Measurements from ENCODE around the gene KIAA0232.
"Not testable (repeated sequence)": the region's sequence is repeated elsewhere in the genome, so short reads cannot be mapped to it uniquely, and the experiment has no call there.

Gene KIAA0232

DNA sequence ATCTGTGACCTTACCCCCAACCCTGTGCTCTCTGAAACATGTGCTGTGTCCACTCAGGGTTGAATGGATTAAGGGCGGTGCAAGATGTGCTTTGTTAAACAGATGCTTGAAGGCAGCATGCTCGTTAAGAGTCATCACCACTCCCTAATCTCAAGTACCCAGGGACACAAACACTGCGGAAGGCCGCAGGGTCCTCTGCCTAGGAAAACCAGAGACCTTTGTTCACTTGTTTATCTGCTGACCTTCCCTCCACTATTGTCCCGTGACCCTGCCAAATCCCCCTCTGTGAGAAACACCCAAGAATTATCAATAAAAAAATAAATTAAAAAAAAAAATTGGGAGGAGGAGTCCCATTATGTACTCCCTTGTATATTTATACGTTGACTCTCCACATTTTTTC lies 26.2 kb upstream of the KIAA0232 start:
- not testable (repeated sequence) for DNase-seq

DNA sequence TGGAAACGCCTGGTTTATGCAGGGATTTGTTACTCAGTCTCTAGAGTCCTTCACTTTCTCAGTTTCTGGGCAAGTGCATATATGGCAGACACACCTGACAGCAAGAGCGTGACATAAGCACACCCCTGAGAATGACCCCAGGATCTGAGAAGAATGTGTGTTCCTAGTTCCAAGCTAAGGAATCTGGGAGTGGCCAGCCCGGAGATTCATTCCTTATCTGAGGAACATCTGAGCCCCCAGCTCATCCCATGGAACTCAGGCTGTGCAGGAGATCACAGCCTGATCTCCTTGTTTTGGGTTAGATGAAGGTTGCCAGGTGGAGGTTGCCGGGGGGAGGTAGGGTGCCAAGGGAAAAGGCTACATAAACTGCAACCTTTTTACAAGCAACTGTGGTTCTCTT lies 23.8 kb upstream of the KIAA0232 start:
- no peak for DNase-seq

DNA sequence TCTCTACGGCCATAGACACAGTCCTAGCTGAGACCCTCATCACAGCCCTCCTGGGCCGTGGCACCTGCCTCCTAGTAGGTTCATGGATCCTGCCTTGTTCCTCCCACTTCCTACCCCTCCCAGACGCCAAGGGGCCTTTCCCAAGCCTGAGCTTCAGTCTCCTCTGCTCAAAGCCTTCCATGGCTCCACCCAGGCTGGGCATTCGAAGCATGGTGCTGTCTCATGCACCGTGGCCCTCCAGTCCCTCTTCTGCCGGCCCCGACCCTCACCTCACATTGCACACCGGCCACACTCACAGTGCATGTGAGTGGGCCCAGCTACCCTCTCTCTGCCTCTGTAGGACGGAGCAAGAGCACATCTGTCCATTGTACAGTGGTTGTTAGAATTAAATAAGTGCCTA lies 21.7 kb upstream of the KIAA0232 start:
- no peak for DNase-seq

DNA sequence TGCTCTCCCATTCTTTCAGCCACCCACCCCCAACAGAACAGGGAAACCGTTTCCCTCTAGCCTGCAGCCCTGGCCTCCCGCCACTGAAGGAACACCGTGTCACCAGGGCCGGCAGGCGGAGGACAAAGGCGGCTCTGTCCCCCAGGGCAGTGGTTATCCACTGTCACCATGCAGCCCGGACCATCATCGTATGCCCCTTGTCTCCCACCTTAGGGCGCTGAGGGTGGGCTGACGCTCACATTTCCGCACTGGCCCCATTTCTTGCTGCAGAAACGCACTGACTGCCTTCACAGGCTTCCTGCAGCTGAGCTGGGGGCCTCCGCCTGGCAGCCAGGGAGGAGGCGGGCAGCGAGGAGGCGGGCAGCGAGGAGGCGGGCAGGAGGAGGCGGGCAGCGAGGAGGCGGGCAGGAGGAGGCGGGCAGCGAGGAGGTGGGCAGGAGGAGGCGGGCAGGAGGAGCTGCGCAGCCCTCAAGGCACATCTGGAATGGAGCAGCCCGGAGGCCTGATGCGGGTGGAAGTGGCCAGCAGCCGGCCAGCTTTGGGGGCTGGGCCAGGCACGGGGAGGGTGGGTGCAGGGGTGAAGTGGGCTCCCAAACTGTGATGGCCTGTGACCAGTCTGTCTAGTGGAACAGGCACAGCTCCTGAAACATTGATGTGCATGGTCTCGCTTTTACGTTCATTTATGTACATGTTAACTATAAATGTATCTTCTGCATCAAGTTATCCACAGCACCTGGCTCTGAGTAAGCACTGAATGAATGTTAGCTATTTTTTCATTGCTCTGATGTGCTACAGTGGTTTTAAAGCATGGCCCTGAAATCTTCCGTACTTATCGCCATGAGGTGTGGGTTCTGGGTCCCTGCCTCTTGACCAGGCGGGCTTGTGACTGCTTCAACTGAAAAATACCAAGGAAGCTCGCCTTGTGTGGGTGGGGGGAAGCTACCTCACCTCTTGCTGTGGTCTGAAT lies 20.6 kb upstream of the KIAA0232 start:
- no peak for DNase-seq

DNA sequence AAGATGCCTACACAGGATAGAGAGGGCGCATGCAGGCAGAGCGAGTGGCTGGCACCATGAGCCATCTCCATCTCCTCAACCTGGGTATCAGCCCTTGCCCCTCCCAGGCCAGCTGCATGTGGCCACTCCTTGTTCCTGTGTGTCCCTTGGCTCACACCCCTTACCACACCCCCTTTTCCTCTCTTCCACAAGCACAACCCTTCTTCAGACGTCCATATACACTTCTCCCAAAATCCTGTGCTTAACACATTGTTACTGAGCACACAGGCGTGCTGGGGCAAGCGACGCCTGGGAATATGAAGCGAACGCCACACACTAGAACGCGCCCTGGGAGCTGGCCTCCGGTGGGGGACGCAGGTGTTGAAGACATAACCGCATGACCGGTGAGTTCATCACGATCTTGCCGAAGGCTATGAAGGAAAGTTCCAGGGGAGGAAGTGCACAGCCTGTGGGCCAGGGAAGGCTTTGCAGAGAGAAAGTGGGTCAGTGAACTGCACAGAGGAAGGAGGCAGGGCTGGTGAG lies 19.1 kb upstream of the KIAA0232 start:
- DNase-seq, result no peak

DNA sequence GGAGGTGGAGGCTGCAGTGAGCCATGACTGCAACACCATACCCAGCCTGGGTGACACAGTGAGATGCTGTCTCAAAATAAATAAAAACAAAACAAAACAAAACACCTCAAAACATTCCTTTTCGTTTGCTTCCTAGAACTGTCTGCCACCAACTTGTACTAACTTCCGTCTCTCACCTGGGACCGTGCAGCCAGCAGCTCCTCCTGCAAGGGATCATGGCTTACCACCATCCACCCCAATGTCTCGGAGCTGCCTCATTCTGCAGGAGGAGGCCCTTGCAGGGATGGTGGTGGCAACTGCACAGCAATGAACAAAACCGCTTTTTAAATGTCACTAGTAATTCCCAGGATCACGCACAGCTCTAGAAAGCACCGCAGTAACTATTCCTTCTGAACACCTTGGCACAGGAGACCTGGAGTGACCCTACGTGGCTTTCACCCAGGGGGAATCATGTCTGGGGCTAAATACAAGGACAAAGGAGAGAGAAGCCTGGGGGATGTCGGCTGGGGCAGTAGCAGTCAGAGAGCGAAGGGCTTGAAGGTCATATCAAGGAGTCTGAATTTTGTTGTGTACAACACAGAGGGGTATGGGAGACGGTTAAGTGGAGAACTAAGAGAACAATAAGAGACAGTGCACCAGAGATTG lies 17.4 kb upstream of the KIAA0232 start:
- DNase-seq, result no peak

DNA sequence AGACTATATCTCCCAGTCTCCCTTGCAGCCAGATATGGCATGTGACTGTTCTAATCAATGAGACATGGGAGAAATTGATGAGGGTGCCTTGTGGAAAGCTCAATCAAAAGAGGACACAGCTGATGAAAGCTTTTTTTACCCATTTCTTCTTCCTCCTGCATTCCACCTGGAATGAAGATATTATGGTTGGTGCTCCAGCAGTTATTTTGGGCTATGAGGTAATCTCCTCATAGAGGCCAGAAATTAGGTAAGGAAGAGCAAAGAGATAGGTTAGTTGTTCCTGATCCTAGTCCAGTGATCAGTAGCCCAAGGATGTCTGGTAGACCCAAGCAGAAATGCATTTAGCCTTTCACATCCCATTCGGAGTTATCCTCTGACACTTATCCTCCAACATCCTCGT lies 16.8 kb upstream of the KIAA0232 start:
- DNase-seq, result no peak

DNA sequence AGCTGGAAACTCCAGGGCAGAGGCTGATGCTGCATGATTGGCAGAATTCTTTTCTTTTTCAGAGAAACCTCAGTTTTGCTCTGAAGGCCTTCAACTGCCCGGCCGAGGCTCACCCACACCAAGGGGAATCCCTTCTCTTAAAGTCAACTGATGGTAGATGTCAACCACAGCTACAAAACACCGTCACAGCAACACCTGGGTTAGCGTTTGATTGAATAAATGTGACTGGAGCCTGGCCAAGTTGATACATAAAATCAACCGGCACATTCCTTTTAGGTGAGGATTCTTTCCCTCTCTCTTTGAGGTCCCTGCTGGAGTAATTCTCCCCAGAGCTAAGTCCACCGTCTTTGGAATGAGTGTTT lies 15.2 kb upstream of the KIAA0232 start:
- no peak for DNase-seq

DNA sequence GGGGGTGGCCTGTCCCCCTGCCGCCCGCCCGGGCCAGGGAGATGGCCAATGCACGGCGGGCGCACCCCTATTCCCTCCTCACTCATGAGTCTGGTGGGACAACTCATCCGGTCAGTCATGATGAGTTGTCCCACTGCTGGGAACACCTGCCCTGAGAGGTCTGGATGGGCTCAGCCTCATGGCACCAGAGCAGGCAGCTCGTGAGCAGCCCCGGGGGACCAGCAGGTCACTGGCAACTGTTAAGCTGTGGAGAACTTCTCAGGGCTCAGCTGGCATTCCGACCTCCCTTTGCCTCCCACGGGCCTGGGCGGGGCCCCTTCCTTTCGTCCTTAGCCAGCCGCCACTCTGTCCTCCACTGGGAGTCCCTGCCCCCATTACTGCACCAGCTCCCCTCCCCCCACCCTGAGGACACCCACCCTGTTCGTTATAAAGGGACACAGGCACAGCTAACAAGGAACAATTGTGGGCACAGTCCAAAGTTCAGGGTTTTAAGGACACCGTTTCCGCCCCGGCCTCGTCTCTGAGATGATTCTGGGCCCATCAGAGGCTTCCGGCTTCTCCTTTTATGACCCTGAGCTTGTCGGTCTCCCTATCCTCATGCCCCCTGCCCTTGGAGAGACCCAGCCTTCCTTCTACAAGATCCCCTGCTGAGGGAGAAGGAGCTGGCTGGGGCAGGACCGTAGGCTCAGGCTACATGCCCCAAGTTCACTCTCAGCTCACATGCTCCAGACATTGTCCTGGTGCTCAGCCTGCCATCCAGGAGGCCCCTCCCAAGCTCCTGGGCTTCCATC lies 14.6 kb upstream of the KIAA0232 start:
- no peak for DNase-seq

DNA sequence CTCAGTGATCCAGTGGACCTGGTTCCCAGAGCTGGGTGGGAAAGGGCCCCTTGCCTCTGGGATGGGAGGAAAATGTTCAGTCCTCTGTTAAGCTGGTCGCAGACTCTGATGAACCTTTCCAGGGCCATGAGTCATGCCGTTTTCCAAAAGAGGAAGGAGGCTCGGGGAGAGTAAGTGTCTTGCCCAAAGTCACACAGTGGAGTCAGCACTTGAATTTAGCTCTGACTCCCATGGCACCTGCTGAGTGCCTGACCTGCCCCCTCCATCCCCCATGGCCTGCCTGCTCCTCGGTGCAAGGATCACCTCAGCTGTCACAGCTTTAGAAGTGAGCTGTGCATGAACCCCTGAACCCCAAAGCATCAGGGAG lies 14.0 kb upstream of the KIAA0232 start:
- no peak for DNase-seq

DNA sequence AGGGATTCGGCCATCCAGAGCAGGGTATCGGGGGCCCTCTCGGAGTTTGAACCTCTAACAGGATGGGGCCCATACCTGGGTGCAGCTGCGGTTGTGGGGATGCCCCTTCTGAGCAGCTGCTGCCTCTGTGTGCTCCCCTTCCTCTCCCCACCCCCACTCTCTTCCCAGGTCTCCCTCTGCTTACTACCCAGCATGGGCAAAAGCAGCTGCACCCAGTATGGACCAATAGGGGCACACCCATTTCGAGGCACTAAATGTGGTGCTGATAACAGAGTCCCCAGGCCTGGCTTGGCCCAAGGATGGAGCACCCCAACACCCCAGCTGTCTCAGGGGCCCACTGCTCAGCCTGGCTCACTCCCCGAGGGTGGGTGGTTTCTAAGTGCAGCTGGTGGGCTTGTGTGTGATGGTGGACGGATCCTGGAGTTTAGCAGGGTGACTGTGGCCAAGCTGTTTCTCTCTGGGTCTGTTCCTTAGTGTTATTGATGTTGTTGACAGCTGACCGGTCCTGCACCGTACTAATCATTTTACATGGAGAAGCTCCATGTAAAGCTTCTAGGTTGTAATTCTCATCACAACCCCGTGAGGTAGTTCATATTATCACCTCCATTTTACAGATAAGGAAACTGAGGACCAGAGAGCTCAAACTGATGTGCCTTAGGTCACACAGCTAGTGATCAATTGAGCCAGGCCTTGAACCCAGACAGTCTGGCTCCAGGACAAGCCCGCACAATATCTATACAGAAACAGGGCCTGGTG lies 13.1 kb upstream of the KIAA0232 start:
- DNase-seq, result no peak

DNA sequence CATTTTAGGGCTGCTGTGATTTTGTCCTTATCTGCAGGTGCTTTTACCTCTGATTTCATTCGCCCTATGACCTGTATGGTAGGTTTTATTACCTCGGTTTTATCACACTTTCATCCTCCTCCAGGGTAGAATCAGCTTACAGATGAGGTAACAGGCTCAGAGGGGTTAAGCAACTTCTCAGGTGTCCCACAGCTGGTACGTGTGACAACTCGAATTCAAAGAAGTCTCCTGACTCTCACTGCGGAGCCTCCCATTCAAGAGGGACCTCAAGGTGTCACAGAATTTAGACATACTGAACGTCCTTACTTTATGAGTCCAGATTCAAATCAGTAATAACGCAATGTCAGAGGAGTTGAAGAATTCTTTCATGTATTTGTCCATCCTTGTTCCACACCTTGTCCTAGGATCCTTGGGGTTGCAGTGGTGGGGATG lies 12.5 kb upstream of the KIAA0232 start:
- DNase-seq, result no peak

DNA sequence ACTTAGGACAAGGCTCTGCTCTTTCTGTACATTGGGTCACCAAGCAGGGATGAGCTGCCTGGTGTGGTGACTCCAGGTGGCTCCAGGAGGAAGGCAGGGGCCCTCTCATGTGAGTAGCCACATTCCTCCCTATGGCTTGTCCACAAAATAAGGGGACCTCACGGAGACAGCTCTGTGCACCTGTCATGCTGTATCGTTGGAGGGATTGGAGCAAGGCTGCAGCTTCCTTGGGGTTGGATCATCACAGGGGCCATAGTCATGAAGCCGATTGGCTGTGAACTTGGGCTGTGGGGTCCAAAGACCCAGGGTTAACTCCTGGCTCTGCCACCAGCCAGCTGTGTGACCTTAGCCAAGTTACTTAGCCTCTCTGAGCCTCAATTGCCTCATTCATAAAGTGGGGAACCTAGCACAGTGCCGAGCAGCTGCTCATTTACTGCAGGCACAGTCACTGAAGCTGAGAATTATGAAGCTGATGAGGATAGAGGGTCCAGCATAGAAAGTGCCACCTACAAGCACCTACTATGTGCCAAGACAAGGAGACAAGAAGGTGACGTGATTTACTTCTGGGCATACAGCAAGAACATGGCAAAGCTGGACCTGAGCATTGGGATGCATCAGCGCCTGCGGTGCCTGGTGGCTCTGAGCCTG lies 11.8 kb upstream of the KIAA0232 start:
- DNase-seq, result no peak

DNA sequence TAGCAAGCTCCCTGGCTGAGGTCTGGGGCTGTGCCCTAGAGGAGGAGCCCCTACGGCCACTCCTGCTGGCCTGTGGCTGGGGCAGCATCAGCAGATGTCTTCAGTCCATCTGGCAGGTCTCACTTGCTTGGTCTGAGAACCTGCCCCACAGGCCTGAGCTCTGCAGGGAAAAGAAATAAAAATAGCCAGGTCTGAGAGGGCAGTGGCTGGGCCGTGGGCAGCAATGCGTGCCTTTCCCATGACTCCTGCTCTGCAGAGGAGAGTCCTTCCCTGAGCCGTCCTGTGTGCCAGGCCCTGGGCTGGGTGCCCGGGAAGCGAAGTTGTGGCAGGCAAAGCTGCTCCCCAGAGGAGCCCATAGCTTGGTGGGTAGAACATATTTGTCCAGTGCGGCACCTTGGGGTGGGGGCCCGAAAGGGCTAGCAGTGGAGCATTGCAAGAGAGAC lies 11.3 kb upstream of the KIAA0232 start:
- DNase-seq, result no peak

DNA sequence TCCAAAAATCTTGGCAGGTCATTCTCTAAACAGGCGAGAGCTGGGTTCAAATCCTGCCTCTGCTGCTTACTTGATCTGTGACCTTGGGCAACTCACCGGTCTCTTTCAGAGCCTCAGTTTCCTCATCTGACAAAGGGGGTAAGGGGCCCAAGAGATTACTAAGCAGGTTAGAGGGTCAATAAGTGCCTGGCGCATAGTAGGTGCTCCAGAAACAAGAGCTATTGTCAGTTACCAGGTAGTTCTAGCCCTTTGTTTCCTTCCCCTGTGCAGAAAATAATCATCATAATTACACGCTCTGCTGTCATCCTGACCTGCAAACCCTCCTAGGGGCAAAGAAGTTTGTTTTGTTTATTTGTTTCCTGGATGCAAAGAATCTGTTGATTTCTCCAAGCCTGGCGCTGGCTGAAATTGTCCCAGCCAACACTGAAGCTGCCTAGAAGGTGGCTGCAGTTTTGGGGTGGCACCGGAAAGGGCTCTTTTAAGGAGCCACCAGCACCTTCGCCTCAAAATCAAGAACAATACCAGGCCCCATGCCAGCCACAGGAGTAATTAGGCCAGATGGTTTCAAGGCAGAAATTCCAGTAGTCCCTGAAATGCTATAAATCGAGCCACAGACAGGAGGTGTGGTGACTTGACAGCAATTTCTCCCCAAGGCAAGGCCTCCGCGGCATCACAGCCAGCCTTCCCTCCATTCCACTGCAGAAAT lies 10.2 kb upstream of the KIAA0232 start:
- DNase-seq, result no peak

DNA sequence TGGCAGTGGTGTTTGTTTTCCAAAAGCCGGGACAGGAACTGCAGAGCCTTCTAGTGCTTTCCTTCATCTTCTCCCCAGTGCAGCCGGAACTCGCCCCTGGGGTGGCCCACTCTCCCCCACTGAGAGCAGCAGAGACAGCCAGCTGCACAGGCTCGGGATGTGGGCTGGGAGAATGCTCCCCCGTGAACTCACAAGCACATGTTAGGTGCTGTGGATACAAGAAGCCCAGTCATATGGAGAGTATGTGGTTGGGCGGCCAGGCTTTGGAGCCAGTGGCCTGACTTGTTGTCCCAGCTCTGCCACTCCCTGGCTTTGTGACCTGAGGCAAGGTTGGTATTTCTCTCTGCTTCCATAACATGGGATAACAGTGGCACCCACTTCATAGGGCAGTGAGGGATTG lies 9.4 kb upstream of the KIAA0232 start:
- no peak for DNase-seq

DNA sequence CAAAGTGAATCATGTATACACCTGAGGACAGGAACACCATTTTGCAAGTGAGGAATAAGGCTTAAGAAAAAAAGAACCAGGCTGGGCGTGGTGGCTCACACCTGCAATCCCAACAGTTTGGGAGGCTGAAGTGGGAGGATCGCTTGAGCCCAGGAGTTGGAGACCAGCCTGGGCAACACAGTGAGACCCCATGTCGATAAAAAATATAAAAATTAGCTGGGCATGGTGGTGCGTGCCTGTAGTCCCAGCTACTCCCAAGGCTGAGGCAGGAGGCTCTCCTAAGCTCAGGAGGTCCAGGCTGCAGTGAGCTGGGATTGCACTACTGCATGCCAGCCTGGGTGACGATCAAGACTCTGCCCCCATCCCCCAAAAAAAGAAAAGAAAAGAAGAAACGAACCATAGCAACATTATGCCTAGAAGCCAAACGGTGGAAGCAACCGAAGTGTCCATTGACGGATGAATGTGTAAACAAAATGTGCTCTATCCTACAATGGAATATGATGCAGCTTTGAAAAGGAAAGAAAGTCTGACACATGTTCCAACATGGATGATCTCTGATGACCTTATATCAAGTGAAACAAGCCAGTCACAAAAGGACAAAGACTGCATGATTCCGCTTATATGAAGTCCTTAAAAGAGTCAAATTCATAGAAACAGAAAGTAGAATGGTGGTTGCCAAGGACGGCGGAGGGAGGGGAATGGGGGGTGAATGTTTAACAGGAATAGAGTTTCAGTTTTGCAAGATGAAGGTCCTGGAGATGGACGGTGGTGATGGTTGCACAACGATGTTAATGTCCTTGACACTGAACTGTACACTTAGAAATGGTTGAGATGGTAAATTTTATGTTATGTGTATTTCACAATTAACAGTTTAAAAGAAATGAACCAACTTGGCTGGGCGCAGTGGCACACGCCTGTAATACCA lies 8.6 kb upstream of the KIAA0232 start:
- no peak for DNase-seq

DNA sequence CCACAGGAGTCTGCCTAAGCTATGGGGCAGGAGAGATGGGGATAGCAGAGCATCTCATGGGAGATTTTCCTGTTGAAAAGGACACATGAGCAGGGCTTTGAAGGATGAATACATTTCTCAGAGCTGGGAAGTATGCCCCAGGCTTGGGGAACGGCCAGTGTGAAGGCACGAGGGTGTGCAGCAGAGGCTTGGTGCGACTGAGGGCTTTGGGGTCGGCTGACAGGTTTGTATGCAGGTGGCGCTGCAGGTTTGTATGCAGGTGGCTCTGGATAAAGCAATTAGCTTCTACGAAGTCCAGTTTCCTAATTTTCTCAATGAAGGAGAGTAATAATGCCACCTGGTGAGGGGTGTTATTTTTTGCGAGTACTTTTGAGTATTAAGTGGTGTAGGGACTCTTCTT lies 6.8 kb upstream of the KIAA0232 start:
- no peak for DNase-seq

DNA sequence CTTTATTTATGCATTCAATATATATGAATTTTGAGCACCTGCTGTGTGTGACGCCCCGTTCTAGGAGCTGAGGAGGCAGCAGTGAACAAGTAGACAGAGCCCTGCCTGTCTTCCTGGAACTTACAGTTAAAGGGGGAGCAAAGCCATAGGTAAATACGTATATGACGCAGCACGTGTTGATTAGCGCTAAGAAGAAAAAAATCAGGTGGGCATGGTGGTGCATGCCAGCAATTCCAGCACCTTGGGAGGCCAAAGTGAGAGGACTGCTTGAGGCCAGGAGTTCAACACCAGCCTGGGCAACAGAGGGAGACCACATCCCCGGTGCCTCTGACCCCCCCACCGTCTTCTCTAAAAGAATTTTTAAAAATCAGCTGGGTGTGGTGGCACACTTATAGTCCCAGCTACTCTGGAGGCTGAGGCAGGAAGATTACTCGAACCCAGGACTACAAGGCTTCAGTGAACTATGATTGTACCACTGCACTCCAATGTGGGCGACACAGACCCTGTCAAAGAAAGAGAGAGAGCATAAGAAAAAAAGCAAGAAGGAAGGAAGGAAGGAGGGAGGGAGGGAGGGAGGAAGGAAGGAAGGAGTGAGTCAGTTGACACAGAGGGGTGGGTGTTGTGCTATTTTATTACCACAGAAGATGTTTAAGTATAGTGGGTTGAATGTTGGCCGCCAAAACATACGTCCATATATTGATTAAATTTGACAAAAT lies 5.4 kb upstream of the KIAA0232 start:
- DNase-seq, result no peak
